Measurements from ENCODE around the gene CDC42BPG. TPM values are rescaled to one million over a fixed set of nuclear protein-coding genes. Genes with fewer than 3 reads are reported as not detected.
A peak's percentile ranks its signal among the peaks of the same experiment; 100 is the strongest.

CDC42BPG gene
- total and polyA plus RNA-seq, 10 of the 15 experiments (the other 5 are each of a cell fraction or from before 2014, with no cell fraction given), result 0.02 to 1.3 (median 0.09) TPM; not detected in 1

DNA sequence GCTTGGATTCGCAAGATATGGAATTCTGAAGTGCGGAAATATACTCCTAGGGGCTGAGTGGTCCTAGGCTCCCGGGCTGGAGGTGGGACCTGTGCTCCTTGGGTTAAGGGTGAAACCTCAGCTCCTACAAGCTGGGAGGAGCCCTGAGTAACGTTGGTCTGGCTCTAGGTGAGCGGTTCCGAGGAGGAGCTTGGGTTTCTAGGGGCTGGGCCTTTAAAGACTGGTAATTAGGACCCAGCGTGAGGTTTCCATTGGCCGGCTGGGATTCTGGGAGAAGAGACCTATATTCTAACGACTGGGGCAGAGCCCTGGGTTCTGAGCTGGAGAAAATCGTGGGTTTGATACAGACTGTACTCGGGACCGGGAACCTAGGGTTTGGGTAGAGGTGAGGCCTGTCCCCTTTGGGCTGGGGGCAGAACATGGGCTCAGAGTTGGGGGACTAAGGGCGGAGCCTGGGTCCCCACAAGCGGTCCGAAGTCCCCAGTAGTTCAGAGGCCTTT, 40.6 kb downstream of the CDC42BPG start:
- POLR2A ChIA-PET, result interaction anchor here (0.6 to 5.4 kb wide), 3 partner anchors 25 to 117 kb away, joined by 3 to 33 read pairs (median 3); partner anchors contain the start of gene SF1
- no peaks in the 10 kb centered on the region for H3K27me3 ChIP-seq (replicated peaks in 1 of 2; ENCODE audit: control insufficient read depth in 2 of 2, insufficient read depth in 2 of 2, low read length in 1 of 2)
- RAD21 ChIA-PET (ENCODE audit: unreplicated experiment), result interaction anchor here (2.8 kb wide), 1 partner anchor 25 kb away, joined by 12 read pairs; the partner anchor contains the start of gene SF1
- H3K36me3 ChIP-seq (ENCODE audit: control insufficient read depth in 2 of 2, insufficient read depth in 2 of 2, low read length in 1 of 2), result peaks cover 3 to 5% of the 10 kb centered on the region in 2 experiments; a peak in 3 of 4 replicates
- ATAC-seq (no peak), FAIRE-seq (peak; percentile 69), DNase-seq (ENCODE audit: low read depth, low spot score) (no peak)
- SMC1A ChIA-PET (ENCODE audit: uncharacterized antibody, unreplicated experiment), result interaction anchor here (1.0 to 1.5 kb wide), 2 partner anchors 44 to 318 kb away, joined by 4 read pairs; partner anchors contain the start of genes FAU and MRPL49
- intact Hi-C loops (cut with micrococcal nuclease; ENCODE audit: unreplicated experiment) (no loop called here), in situ Hi-C loops (cut with MboI) (no loop called here)
- CTCF ChIA-PET, result interaction anchor here (0.5 to 5.8 kb wide), 6 partner anchors 10 to 65 kb away, joined by 3 to 41 read pairs (median 4); no protein-coding TSS in a partner anchor
- no peaks in the 10 kb centered on the region for H3K9me3 ChIP-seq (replicated peaks; ENCODE audit: control insufficient read depth, insufficient read depth, low read length)
- peak overlapping the region; percentile 62 for H2AFZ ChIP-seq (ENCODE audit: control insufficient read depth, low read depth, low read length)
- peak overlapping the region; percentile 81 for H3K4me3 ChIP-seq
- WGBS (ENCODE audit: insufficient coverage, insufficient replicate concordance, low lambda C conversion rate, missing lambda C conversion rate), result 67% methylated on average over 15 of the region's 15 CpGs
- no peaks in the 10 kb centered on the region for H4K20me1 ChIP-seq (ENCODE audit: control insufficient read depth, insufficient read depth)
- no TSS peak for BruUV-seq (replicated peaks)
- peak overlapping the region; percentile 75 for H3K27ac ChIP-seq (ENCODE audit: control insufficient read depth, insufficient read depth)
- H3K9ac ChIP-seq (ENCODE audit: control insufficient read depth, insufficient read depth, low read length), result peak overlapping the region; percentile 67
- peak overlapping the region; percentile 97 for H3K4me2 ChIP-seq (ENCODE audit: control insufficient read depth, insufficient read depth)
- peaks cover 30% of the 10 kb centered on the region for H3K79me2 ChIP-seq (ENCODE audit: control insufficient read depth, insufficient read depth, low read length)
- peaks cover 37% of the 10 kb centered on the region for H3K4me1 ChIP-seq (ENCODE audit: control insufficient read depth, insufficient read depth, low read length)
- TF ChIP-seq, protein P1, sequence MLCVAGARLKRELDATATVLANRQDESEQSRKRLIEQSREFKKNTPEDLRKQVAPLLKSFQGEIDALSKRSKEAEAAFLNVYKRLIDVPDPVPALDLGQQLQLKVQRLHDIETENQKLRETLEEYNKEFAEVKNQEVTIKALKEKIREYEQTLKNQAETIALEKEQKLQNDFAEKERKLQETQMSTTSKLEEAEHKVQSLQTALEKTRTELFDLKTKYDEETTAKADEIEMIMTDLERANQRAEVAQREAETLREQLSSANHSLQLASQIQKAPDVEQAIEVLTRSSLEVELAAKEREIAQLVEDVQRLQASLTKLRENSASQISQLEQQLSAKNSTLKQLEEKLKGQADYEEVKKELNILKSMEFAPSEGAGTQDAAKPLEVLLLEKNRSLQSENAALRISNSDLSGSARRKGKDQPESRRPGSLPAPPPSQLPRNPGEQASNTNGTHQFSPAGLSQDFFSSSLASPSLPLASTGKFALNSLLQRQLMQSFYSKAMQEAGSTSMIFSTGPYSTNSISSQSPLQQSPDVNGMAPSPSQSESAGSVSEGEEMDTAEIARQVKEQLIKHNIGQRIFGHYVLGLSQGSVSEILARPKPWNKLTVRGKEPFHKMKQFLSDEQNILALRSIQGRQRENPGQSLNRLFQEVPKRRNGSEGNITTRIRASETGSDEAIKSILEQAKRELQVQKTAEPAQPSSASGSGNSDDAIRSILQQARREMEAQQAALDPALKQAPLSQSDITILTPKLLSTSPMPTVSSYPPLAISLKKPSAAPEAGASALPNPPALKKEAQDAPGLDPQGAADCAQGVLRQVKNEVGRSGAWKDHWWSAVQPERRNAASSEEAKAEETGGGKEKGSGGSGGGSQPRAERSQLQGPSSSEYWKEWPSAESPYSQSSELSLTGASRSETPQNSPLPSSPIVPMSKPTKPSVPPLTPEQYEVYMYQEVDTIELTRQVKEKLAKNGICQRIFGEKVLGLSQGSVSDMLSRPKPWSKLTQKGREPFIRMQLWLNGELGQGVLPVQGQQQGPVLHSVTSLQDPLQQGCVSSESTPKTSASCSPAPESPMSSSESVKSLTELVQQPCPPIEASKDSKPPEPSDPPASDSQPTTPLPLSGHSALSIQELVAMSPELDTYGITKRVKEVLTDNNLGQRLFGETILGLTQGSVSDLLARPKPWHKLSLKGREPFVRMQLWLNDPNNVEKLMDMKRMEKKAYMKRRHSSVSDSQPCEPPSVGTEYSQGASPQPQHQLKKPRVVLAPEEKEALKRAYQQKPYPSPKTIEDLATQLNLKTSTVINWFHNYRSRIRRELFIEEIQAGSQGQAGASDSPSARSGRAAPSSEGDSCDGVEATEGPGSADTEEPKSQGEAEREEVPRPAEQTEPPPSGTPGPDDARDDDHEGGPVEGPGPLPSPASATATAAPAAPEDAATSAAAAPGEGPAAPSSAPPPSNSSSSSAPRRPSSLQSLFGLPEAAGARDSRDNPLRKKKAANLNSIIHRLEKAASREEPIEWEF (IDR thresholded peaks at IDR 0.05; ENCODE audit: insufficient replicate concordance, low read depth, low read length), result no peak
- TF ChIP-seq WRNIP1 (IDR thresholded peaks at IDR 0.05; ENCODE audit: borderline replicate concordance, low read depth, low read length) (no peak), STAT3 (IDR thresholded peaks at IDR 0.05; ENCODE audit: low read depth, low read length) (no peak), SRF (IDR thresholded peaks at IDR 0.05; ENCODE audit: low read depth in 2 of 2, low read length in 2 of 2) (no peak), HDAC6 (IDR thresholded peaks at IDR 0.05; ENCODE audit: unreplicated experiment) (no peak), ZBED1 (IDR thresholded peaks at IDR 0.05; ENCODE audit: borderline replicate concordance) (no peak), NBN (IDR thresholded peaks at IDR 0.05) (no peak), POLR2AphosphoS5 (IDR thresholded peaks at IDR 0.05; ENCODE audit: low read length) (no peak), TCF3 (IDR thresholded peaks at IDR 0.05; ENCODE audit: borderline replicate concordance, insufficient read depth, low read depth, low read length) (no peak)
- TF ChIP-seq, protein P2, sequence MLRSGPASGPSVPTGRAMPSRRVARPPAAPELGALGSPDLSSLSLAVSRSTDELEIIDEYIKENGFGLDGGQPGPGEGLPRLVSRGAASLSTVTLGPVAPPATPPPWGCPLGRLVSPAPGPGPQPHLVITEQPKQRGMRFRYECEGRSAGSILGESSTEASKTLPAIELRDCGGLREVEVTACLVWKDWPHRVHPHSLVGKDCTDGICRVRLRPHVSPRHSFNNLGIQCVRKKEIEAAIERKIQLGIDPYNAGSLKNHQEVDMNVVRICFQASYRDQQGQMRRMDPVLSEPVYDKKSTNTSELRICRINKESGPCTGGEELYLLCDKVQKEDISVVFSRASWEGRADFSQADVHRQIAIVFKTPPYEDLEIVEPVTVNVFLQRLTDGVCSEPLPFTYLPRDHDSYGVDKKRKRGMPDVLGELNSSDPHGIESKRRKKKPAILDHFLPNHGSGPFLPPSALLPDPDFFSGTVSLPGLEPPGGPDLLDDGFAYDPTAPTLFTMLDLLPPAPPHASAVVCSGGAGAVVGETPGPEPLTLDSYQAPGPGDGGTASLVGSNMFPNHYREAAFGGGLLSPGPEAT (IDR thresholded peaks at IDR 0.05; ENCODE audit: low read depth), result no peak
- TF ChIP-seq, protein P3, sequence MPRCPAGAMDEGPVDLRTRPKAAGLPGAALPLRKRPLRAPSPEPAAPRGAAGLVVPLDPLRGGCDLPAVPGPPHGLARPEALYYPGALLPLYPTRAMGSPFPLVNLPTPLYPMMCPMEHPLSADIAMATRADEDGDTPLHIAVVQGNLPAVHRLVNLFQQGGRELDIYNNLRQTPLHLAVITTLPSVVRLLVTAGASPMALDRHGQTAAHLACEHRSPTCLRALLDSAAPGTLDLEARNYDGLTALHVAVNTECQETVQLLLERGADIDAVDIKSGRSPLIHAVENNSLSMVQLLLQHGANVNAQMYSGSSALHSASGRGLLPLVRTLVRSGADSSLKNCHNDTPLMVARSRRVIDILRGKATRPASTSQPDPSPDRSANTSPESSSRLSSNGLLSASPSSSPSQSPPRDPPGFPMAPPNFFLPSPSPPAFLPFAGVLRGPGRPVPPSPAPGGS (IDR thresholded peaks at IDR 0.05; ENCODE audit: borderline replicate concordance, insufficient read depth, low read depth, low read length, poor library complexity, severe bottlenecking), result no peak
- TF ChIP-seq, protein P4, sequence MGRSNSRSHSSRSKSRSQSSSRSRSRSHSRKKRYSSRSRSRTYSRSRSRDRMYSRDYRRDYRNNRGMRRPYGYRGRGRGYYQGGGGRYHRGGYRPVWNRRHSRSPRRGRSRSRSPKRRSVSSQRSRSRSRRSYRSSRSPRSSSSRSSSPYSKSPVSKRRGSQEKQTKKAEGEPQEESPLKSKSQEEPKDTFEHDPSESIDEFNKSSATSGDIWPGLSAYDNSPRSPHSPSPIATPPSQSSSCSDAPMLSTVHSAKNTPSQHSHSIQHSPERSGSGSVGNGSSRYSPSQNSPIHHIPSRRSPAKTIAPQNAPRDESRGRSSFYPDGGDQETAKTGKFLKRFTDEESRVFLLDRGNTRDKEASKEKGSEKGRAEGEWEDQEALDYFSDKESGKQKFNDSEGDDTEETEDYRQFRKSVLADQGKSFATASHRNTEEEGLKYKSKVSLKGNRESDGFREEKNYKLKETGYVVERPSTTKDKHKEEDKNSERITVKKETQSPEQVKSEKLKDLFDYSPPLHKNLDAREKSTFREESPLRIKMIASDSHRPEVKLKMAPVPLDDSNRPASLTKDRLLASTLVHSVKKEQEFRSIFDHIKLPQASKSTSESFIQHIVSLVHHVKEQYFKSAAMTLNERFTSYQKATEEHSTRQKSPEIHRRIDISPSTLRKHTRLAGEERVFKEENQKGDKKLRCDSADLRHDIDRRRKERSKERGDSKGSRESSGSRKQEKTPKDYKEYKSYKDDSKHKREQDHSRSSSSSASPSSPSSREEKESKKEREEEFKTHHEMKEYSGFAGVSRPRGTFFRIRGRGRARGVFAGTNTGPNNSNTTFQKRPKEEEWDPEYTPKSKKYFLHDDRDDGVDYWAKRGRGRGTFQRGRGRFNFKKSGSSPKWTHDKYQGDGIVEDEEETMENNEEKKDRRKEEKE (IDR thresholded peaks at IDR 0.05), result no peak
